Erythroblast (primary cell): ENCODE results near the gene IP6K1.

Experiments used
- GATA1 ChIP-seq: IDR thresholded peaks from 2 replicates; pipeline ENCODE4 v1.6.1; 2011; ENCODE audit warnings: low read depth, mild to moderate bottlenecking, control low read depth, low read length, moderate library complexity
- POLR2A ChIP-seq: IDR thresholded peaks from 2 replicates; pipeline ENCODE4 v1.6.1; 2011; ENCODE audit warnings: mild to moderate bottlenecking, low read length

- TF ChIP-seq POLR2A (no peak), GATA1 (no peak)
These were observed 70.2 kb downstream of the IP6K1 start for GRCh38 chr3:49716169-49716568.
